H54 (cell line): ENCODE data around the gene OTOGL.
A peak's percentile ranks its signal among the peaks of the same experiment; 100 is the strongest.
"Not testable (repeated sequence)": the region's sequence is repeated elsewhere in the genome, so short reads cannot be mapped to it uniquely, and the experiment has no call there.

Source experiments
- DNase-seq: peaks from one replicate; pipeline ENCODE4 v3.0.0; 2011; ENCODE audit warnings: low spot score, mixed read lengths; ENCODE audit not compliant: insufficient read length
- FAIRE-seq: peaks from 3 replicates; lab custom pipeline; 2011; peaks lifted over from hg19 to GRCh38; lab: Jason Lieb, UNC
- POLR2A ChIP-seq: IDR thresholded peaks from 2 replicates; pipeline ENCODE4 v1.6.1; 2011; ENCODE audit warnings: low read depth, mild to moderate bottlenecking, low read length

OTOGL gene

DNA sequence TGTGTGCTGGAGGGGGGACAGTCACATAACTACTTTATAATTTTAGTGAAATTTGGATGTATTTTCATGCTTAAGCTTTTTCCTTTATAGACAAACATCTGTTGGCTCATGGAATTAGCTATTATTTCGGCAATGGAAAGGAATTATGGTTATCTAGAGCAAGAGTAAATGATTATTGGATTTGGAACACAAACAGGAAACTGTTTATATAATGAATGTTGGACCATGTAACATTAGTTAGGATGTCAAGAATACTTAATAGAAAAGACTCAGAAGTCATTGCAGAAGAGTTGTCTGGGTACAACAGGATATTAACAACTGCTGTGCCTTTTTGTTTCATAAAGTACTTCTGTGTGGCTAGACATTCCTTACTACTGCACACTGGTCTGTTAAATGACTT, 108.7 kb downstream of the OTOGL start:
- peak; percentile 53 for FAIRE-seq
- no peak for DNase-seq
- TF ChIP-seq POLR2A = no peak

DNA sequence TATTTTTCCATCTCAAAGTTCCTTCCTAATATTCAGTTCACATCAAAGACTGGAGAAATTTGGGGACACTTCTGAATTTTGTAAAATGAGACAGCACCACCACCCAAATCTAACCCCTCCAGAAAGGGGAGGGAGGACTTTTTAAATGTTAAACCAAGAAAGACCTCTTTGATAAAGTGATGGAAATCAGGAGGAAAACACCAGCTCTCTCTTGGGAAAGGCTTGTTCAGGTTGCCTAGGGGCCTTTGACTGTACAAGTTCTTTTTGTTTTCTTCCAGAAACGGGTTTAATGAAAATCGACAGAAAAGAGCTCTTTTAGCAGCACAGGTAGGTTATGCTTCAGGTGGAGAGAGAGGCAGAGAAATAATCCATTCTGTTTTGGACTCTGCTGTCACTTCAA, 112.3 kb downstream of the OTOGL start:
- no peak for DNase-seq
- no peak for FAIRE-seq
- TF ChIP-seq POLR2A = no peak

DNA sequence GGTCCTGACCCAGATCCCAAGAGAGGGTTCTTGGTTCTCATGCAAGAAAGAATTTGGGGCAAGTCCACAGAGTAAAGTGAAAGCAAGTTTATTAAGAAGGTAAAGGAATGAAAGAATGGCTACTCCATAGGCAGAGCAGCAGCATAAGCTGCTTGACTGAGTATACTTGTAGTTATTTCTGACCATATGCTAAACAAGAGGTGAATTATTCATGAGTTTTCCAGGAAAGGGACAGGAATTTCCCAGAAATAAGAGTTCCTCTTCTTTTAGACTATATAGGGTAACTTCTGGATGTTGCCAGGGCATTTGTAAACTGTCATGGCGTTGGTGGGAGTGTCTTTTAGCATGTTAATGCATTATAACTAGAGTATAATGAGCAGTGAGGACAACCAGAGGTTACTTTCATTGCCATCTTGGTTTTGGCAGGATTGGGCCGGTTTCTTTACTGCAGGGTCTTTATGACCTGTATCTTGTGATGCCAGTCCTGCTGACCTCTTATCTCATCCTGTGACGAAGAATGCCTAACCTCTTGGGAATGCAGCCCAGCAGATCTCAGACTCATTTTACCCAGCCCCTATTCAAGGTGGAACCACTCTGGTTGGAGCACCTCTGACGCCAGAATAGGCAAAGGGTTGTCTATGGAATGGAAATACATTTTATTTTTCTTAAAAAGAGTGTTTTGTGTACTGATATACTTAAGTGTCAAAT, 113.8 kb downstream of the OTOGL start:
- TF ChIP-seq POLR2A = no peak
- FAIRE-seq (no peak), DNase-seq (no peak)

DNA sequence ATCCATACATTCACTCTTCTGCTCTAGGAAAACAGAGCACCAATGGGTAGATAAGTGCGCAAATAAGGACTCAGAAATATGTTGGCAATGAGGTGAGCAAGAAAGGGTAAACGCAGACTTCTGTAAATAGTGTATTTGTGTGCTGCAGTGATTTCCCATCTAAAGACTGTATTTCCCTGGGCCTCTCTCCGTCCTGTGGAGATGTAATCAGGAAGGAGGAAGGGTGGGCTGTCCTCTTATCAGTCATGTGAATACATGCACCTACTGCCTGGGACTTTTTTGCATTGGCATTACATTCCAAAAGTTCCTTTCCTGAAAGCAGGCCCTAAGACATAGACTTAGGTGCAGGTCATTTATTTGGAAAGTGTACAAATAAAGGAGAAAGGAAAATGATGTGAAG, 114.5 kb downstream of the OTOGL start:
- DNase-seq (no peak), FAIRE-seq (peak; percentile 36)

DNA sequence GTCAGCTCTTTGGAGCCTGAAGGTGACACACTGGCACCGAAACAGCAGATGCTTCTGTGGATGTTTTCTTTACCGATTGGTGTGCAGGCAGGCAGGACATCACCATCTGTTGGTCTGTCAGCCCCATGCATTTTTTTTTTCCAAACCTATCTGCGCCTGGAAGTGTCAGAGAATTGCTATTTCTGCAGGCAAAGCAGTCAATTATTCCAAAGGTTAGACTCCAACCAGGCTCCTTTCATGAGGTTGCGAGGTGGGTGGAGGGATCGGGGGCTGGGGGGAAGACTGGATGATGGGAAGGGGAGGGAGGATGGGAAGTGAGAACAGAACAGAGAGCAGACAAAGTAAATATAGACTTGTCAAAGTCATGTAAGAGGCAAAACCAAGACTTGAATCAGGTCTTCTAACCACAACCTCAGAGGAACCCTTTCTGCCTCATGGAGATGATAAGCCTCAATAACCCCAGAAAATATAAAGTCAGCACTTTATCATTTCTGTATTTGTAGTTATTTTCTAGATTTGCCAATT, 117.7 kb downstream of the OTOGL start:
- no peak for TF ChIP-seq POLR2A
- FAIRE-seq (no peak), DNase-seq (no peak)

More for the DNA sequence above, 114.5 kb downstream of the OTOGL start:
- TF ChIP-seq POLR2A = no peak

DNA sequence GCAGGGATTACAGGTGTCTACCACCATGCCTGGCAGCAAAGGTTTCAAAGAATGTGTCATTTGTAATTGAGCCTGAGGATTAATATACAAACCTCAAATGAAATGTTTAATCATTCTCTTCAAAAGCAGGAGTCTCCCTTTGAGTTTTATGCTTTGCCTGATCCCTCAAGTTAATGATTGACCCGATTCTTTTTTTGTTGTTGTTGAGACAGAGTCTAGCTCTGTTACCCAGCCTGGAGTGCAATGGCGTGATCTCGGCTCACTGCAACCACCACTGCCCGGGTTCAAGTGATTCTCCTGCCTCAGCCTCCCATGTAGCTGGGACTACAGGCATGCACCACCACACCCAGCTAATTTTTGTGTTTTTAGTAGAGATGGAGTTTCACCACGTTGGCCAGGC, 119.6 kb downstream of the OTOGL start:
- FAIRE-seq, DNase-seq: not testable (repeated sequence)

DNA sequence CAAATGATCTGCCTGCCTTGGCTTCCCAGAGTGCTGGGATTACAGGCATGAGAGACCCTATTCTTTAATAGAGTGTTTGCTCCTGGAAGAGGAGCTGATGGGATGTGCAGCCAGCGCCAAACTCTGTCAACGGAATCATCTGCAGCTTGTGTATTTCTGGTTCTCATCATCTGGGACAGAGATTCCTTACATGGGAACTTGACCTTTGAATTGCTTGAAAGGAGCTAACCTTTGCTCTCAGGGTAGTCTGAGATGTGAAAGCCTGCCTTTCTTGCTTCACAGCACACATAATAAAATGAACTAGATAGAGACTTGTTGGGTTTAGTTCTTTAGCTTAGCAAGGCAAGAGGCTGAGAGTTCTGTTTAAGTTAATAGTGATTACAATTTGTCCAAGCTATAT, 120.0 kb downstream of the OTOGL start:
- DNase-seq = no peak
- FAIRE-seq = no peak
- TF ChIP-seq POLR2A = no peak

DNA sequence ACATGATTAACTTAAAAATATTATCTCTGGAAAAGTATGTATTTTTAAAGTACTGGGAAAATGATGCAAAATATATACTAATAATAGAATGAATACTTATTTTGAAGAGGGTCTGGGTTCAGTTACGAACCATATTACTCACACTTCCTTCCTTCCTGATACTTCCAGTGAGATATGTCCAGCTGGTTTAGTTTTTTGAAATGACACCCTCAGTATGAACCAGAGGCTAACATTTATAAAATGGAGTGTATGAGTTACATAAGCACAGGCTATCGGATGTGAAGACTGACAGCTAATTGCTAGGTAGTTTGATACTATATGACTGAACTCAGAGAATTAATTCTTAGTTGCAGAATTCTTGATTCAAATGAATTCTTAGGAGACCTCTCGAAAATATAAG, 122.9 kb downstream of the OTOGL start:
- no peak for FAIRE-seq
- no peak for DNase-seq
- no peak for TF ChIP-seq POLR2A

DNA sequence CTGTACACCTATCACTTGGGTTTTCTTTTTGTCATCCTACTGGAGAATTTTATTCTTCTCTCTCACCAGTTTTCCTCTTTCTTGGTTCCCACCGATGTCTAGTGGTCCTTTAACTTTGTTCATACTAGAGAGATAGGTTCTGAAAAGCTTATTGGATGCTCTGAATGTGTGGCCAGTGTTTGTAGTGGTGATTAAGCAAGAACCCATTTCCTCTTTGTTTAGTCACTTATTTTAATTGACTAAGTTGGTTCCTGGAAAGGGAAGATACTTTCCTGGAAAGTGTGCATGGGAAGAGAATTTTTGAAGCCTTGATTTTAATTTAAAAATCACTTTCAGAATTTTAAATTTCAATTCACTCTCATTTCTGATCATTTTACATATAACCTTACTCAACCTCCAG, 127.2 kb downstream of the OTOGL start:
- no peak for TF ChIP-seq POLR2A
- no peak for FAIRE-seq
- no peak for DNase-seq

DNA sequence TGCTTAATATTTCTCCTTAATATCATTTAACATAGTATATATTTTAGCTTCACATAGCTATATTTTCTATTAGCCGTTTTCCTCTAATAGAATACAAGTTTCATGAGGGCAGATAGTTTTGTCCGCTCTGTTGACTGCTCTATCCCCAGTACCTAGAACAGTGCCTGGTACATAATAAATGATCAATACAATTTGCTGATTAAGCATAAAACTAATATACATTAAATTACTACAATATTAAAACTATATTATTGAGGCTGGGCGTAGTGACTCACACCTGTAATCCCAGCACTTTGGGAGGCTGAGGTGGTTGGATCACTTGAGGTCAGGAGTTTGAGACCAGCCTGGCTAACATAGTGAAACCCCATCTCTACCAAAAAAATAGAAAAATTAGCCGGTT, 128.6 kb downstream of the OTOGL start:
- not testable (repeated sequence) for FAIRE-seq

DNA sequence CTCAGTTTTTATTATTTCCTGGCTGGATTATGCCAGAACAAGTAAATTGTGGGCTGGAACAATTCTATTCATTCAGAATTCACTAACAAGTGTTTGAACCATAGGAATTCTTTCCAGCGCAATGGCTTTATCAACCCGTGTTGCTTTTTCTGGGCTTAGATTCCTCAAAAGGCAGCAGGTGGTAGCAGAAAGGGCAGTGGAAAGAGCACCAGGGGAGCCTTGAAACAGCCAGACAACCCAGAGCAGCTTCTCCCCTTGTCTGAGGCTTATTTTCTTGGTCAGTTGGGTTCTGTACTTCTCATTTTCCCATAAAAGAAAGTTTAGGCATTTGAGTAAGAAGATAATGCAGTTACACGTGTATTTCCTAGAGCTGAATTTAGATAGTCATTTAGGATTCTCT, 130.7 kb downstream of the OTOGL start:
- TF ChIP-seq POLR2A = no peak
- DNase-seq (no peak), FAIRE-seq (peak; percentile 57)

More for the DNA sequence above, 128.6 kb downstream of the OTOGL start:
- not testable (repeated sequence) for DNase-seq

DNA sequence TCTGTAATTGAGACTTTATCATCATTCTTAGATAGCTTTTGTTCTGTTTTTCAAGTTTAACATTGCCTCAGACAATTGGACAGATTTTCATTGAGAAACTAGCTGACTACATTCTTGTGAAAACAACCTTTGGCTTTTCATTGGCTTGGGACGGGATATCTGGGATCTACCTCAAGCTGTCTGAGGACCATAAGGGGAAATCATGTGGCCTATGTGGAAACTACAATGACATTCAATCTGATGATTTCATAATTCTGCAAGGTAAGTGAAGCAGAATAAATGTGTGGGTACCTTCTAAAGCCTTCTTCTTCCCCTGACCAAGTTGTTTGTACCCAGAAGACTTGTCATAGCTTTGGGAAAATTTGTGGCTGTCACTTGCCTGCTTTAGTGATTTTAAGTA, 133.5 kb downstream of the OTOGL start:
- DNase-seq = no peak
- no peak for TF ChIP-seq POLR2A
- no peak for FAIRE-seq

DNA sequence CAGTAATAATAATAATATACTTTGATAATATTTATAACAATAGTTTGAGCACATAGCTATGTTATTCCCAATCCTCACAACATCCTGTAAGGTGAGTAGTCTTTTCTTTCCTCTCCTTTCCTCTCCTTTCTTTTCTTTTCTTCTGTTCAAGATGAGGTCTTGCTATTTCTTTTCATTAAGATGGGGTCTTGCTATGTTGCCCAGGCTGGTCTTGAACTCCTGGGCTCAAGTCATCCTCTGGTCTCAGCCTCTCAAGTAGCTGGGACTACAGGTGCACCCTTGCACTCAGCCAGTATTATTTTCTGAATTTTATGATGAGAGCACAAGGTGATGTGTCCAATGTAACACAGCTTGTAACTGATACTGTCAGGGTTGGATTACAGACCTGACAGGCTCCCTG, 134.6 kb downstream of the OTOGL start:
- no peak for TF ChIP-seq POLR2A
- no peak for DNase-seq
- no peak for FAIRE-seq

DNA sequence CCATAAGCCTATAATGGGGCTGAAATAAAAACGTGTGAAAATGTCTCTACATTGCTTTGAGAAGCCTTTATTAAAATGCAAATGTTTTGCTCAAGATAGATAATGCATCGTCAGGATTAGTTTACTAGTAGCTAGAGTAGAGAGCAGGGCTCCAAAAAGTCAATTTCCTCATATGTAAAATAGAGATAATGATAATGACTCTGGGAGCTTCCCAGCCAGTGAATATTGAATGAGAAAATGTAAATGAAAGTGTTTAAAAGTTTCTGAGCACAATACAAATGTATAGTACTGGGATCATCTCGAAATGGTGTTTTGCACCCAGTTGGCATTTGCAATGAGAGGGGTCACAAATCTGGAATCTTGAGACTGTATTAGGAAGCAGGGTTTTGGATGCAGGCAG, 135.3 kb downstream of the OTOGL start:
- no peak for DNase-seq
- peak; percentile 41 for FAIRE-seq
- TF ChIP-seq POLR2A = no peak

DNA sequence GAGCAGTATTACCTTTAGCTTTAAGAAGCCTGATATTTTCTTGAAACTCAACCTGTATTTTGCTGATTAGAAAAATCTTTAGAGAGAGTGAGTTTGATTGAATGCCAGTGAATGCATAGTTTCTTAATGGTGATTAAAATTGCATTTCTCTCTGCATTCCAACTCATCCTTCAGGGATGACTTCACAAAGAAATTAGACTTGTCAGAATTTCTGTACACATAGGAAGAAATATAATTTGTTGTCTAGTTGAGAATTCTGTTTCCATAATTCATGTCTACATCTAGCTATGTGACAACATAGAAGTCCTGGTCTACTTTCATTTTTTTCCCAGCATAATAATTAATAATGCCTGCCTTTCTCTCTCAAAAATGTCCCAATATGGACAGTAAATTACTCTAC, 136.6 kb downstream of the OTOGL start:
- TF ChIP-seq POLR2A = no peak
- FAIRE-seq = no peak
- no peak for DNase-seq

DNA sequence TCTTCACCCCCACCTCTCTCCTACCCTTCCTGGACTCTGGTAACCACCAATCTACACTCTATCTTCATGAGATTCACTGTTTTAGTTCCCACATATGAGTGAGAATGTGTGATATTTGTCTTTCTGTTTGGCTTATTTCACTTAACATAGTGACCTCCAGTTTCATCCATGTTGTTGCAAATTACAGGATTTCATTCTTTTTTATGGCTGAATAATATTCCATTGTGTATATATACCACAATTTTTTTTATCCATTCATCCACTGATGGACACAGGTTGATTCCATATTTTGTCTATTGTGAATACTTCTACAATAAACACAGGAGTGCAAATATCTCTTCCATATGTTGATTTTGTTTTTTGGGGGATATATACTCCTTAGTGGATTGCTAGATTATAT, 140.5 kb downstream of the OTOGL start:
- no peak for TF ChIP-seq POLR2A
- DNase-seq = no peak
- FAIRE-seq = peak; percentile 43
